Endometrial microvascular endothelial cells (primary cell): Measurements from ENCODE around the gene TMPRSS6. TPM values are rescaled to one million over a fixed set of nuclear protein-coding genes. Genes with fewer than 3 reads are reported as not detected.

Experiments
- in situ Hi-C: cut with HindIII; loops from 2 replicates; pipeline ENCODE4 v1.10.0; 2017; ENCODE audit warnings: low sequenced_read_pairs, low pct_unique_long_range_greater_than_20kb; ENCODE audit errors: inconsistent ontology term
- total RNA-seq: library from RNA; depleted of rRNA; stranded (reverse); fragments of >200 nt; gene quantifications from one replicate; pipeline ENCODE4 v1.2.3, GENCODE V29; 2015; ENCODE audit errors: inconsistent ontology term

TMPRSS6 gene
- total RNA-seq, 1 donor from 2014 or later, result not detected

DNA sequence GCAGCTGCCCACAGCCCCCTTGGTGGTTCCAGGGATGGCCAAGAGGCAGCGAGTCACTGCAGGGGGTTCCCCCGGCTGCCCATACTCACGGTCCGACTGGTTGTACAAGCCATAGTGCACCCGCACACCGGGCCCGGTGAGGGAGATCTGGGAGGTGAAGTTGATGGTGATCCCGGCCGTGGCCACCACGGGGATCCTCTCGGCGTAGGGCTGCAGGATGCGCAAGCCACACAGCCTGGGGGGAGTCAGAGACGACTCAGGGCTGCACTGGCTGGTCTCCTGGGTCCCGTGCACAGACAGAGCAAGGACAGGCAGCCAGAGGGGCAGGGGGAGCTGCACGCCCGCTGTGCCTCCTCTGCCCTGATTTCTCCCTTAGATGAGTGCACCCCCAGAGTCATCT, 34.5 kb downstream of the TMPRSS6 start:
- in situ Hi-C loops, result loop anchor here (10.0 kb wide), 1 partner anchor 90 kb away; no protein-coding TSS in a partner anchor

DNA sequence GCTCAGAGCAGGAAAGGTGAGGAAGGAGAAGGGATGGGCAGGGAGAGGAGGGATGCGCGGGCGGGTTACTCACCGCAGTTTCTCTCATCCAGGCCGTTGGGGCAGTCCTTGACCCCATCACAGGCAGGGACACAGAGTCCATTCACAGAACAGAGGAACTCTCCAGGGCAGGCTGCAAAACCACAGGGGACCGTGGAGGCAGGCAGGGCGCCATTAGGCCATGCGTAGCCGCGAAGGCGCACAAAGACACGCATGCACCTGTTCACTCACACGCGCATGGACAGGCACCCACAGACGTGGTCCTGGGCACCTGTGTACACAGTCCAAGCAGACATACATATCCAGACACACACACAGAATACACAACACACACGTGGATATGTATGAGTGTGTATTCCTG, 35.0 kb downstream of the TMPRSS6 start:
- in situ Hi-C loops, result loop anchor here (10.0 kb wide), 1 partner anchor 90 kb away; no protein-coding TSS in a partner anchor

DNA sequence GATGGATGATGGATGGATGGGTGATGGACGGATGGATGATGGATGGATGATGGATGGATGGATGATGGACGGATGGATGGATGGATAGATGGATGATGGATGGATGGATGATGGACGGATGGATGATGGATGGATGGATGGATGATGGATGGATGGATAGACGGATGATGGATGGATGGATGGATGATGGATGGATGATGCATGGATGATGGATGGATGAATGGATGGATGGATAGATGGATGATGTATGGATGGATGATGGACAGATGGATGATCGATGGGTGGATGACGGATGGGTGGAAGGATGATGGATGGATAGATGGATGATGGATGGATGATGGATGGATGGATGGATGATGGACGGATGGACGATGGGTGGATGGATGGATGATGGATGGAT, 36.8 kb downstream of the TMPRSS6 start:
- in situ Hi-C loops, result loop anchor here (10.0 kb wide), 1 partner anchor 92 kb away; no protein-coding TSS in a partner anchor

DNA sequence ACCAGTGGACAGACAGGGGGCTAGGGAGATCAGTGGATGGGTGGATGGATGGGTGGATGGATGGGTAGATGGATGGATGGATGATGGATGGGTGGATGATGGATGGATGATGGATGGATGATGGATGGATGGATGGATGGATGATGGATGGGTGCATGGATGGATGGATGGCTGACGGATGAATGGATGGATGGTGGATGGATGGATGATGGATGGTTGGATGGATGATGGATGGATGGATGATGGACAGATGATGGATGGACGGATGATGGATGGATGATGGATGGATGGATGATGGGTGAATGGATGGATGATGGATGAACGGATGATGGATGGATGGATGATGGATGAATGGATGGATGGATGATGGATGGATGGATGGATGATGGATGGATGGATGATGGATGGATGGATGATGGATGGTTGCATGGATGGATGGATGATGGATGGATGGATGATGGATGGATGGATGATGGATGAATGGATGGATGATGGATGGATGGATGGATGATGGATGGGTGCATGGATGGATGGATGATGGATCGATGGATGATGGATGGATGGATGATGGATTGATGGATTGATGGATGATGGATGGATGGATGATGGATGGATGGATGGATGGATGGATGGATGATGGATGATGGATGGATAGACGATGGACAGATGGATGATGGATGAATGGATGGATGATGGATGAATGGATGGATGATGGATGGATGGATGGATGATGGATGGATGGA, 37.5 kb downstream of the TMPRSS6 start:
- in situ Hi-C loops, result loop anchor here (10.0 kb wide), 1 partner anchor 93 kb away; no protein-coding TSS in a partner anchor

DNA sequence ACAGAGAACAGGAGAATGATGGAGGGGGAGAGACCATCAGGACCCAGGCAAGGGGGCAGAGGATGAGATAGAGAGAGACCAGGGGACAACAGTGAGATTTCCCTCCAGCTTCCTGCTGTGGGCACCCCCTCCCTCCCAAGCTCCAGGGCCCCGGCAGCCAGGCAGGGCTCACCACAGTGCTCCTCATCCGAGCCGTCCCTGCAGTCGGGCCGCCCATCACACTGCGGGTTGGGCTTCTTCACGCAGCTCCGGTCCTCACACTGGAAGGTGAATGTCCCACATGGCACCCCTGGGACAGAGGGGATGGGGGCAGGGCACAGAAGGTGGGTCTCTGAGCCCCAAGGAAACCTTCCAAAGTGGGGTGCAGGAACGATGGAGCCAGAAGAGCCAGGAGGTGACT, 38.8 kb downstream of the TMPRSS6 start:
- in situ Hi-C loops, result loop anchor here (10.0 kb wide), 1 partner anchor 94 kb away; no protein-coding TSS in a partner anchor

DNA sequence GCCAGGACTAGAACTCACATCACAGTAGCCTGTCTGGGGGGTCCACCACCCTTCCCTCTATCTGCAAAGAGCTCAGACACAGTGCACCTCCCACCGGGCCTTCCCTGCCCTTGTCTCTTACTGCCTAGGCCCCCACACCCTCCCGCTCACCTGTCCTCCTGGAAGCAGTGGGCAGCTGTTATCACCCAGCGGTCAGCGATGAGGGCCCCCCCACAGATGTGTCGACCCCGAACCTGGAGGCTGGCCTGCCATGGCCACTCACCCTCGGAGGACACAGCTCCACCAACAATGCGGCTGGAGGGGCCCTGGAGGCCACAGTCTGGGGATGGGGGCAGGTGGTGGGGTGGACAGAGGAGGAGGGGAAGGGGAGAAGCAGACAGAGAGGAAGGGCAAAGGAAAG, 39.2 kb downstream of the TMPRSS6 start:
- in situ Hi-C loops, result loop anchor here (10.0 kb wide), 1 partner anchor 94 kb away; no protein-coding TSS in a partner anchor

DNA sequence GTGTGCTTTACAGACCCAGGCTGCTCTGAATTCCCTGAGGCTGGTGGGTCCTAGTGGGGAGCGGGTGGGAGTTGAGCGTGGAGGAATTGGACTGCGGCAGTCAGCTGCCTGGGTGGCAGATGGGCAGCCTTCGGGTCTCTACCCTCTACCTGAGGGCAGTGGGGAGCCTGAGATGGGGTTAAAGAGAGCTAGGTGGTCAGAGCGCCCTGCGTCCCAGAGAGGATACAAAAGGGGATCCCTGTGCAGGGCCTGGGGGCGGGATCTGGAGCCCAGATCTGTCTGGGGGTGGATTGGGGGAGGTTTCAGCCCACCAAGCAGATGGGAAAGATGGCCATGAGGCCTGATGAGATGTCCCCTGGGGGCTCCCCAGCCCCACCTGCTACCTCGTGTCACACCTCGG, 39.8 kb downstream of the TMPRSS6 start:
- in situ Hi-C loops, result loop anchor here (10.0 kb wide), 1 partner anchor 95 kb away; no protein-coding TSS in a partner anchor

DNA sequence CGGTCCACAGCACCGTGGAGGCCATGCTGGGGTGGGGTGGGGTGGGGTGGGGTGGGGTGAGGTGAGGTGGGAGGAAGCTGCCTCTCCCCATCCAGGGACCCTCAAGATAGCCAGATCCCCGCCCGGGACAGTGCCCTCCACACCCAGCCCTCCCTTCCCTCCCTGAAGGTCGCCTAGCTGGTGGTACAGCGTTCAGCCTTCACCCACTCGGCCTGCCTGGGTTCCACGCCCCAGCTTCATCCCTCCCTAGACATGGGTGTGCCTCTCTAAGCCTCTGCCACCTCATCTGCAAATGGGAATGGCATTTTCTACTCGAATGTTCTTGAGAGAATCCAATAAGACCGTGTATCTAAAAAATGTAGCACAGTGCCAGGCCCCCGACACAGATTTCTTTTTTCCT, 40.2 kb downstream of the TMPRSS6 start:
- in situ Hi-C loops, result no loop called here

DNA sequence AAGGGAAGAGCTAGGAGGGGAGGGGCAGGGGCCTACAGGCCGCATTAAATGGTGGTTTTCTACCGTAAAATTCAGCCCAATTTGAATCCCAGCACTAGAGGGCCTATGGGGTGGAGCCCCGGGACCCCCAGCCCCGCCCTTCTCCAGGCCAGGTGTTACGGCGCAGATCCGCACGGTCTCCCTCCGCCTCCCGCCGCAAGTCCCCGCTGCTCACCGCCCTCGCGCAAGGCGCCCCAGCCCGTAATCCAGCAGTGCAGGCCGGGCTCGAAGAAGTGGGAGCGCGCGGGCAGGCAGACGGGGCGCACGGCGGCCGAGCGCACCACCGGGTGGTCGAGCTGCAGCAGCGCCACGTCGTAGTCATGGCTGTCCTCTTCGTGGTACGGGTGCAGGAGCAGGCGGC, 40.7 kb downstream of the TMPRSS6 start:
- in situ Hi-C loops, result no loop called here

DNA sequence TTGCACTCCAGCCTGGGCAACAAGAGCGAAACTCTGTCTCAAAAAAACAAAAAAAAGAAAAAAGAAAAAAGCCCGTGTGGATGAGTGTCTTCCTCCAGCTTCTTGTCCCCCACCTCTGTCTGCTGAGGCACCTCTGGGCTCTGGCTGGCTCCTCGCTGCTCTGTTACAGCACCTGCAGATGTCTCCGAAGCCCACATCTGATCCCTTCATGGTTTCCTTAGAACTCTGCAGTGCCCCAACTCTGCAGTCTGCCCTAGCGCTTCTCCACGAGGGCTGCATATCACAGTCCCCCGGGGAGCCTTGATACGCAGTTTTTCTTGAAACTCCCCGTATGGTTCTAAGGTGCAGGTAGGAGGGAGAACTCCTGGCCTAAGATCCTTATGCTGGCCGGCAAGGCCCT, 42.1 kb downstream of the TMPRSS6 start:
- in situ Hi-C loops, result no loop called here

DNA sequence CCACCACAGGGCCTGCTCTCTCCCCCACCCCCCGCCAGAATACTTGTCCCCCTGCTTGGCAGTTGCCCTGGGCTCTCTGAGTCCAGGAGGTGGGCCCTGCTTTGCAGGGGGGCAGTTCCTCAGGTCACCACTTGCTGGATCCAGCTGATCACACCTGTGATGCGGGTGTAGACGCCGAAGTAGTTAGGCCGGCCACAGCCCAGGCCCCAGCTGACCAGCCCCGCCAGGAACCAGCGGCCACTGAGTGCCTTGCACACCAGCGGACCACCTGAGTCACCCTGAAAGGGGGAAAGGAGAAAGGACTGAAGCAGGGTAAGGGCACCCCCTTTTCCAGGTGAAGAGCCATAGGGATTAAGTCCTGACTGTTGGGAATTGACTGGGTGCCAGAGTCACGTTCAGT, 43.6 kb downstream of the TMPRSS6 start:
- in situ Hi-C loops, result no loop called here

DNA sequence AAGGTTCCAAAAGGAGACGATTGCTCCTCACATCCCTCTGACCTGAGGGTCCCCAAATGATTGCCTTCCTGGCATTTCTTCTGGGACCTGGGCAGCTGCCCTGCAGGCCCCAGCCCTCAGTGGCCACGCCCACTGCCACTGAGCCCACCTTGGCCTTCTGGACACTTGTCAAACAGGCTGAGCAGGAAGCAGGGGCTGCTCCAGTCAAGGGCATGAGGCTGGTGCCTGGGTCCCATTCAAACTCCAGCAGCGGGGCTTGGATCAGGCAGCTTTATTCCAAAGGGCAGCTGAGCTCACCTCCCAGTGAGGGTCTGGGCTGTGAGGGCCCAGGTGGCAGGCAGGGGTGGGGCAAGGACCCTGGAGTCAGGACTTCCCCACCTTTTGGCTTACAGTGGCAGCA, 44.3 kb downstream of the TMPRSS6 start:
- in situ Hi-C loops, result no loop called here

DNA sequence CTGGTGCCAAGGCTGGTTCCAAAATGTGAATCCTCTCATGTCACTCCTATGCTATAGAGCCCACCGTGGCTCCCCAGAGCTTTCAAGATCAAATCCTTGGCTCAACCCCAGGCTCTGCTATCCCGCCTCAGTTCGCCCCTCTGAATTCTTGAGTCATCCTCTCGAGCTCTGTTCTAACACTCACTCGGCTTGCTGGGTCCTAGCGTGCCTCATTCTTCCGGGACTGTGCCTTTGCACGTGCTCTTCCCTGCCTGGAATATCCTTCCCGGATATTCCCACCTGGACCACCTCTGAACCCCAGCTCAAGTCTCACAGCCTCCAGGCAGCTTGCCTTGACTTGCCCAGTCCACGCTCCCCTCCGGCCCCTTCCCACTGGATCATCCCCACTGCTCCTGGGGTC, 45.0 kb downstream of the TMPRSS6 start:
- in situ Hi-C loops, result no loop called here

DNA sequence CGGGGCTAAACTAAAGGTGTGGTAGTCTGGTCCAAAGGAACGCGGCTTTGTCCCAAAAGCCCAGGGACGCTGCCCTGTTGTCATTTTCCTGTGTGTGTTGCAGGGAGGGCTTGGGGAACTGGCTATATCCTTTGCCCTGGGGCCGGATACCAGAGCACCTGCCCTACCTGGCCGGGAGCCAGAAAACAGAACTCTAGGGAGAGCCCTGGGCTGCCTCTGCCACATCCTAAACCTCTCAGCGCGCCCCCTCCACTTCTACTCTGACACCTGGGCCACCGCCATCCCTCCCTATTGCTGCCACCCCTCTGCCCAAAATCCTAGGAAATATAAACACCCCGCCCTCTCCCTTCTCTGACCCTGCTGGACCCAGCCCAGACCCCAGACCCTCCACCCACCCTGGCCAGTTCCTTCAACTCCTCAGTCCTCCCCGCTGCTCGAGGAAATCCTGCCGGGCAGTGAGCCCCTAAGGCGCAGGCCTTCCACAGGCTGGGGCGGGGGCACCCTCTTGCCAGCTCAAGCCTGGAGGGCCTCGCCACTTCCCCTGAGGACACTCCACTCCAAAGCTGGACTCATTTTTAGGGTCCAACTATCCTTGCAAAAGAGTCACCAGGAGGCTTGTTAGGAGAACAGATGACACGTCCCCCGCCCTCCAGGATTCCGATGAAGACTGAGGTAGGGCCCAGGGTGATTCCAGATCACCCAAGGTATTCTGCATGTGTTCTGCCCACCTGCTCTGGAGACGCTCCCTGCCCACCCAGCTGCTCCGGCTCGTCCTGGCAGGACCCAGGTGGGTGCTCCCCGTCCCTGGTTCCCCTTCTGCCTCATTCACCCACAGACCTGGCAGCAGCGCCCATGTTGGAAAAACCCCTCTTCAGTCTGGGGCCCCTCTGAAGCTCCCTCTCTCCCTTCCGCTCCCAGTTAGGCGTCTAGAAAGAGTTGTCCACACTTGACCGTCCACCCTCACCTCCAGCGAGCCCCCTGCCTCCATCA, 45.8 kb downstream of the TMPRSS6 start:
- in situ Hi-C loops, result no loop called here

DNA sequence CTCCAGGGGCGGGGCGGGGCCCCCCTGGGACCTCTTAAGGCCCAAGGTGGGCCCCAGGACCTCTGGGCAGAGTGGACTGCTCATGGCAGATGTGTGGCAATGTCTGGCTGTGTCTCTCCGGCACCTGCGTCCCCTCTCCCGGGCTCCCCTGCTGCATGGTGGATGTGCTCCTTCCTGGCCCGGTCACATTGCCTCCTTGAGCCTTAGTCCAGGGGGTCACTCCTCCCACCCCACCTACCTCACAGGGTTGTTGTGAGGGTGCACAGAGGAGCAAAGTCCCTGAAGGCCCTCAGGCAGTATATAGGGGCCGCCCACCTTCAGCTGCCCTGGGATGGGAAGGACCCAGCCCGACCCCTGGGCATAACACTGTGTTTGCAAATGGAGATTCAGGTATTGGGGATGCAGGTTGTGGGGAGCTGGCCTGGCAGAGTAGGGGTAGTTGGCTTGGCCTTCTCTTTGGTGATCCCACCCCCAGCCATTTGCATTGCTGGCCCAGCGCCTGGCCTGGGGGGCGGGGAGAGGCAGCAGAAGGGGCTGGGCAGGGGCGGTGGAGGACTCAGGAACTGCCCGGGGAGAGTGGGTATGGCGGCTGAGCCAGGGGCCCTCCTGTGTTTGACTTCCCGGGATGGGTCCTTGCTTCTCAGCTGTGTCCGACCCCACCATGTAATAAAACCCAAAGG, 46.7 kb downstream of the TMPRSS6 start:
- in situ Hi-C loops, result no loop called here

DNA sequence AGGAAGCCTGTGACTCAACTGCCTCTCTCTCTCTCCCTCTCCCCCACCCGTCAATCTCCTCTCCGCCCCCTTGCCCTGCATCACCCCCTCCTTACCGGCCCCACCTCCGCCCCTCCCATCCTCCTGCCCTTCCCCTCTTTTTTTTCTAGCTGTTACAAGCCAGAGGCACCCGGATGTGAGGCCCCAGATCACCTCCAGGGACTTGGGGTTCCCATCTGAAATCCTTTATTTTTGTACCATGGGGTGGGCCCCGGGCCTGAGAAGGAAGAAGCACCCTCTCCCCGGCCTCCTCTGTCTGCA, 47.2 kb downstream of the TMPRSS6 start:
- in situ Hi-C loops, result no loop called here

DNA sequence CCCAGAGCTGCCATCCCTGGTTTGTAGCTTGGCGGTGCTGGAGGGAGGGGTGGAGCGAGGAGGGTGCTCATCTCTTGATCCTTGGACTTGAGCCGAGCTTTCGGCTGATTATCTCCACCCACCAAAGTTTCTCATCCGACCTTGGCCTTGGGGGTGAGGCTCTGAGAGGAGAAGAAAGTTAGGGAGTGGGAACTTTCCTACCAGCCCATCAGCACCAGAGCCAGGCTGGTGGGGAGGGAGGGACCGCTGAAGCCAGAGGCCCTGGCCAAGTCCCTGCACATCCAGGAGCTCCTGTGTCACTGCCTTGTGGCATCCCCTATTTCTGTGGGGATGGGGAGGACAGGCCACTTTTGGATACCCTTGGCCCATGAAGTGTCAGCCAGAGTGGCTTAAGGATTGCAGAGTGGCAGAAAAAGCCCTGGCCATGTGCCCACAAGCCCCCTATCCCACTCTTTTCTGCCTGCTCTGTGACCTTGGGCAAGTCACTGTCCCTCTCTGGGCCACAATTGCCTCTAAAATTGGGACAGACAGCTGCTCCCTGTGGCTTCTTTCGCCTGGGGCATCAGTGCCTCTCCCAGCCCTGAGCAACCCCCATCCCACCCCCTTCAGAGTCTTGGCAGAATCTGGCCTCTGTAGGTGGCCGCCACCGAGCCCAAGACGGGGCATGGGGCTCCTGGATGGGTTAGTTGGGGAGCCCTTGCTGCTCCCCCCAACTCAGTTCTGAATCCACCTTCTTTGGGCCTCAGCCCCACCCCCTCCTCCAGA, 47.7 kb downstream of the TMPRSS6 start:
- in situ Hi-C loops, result no loop called here

DNA sequence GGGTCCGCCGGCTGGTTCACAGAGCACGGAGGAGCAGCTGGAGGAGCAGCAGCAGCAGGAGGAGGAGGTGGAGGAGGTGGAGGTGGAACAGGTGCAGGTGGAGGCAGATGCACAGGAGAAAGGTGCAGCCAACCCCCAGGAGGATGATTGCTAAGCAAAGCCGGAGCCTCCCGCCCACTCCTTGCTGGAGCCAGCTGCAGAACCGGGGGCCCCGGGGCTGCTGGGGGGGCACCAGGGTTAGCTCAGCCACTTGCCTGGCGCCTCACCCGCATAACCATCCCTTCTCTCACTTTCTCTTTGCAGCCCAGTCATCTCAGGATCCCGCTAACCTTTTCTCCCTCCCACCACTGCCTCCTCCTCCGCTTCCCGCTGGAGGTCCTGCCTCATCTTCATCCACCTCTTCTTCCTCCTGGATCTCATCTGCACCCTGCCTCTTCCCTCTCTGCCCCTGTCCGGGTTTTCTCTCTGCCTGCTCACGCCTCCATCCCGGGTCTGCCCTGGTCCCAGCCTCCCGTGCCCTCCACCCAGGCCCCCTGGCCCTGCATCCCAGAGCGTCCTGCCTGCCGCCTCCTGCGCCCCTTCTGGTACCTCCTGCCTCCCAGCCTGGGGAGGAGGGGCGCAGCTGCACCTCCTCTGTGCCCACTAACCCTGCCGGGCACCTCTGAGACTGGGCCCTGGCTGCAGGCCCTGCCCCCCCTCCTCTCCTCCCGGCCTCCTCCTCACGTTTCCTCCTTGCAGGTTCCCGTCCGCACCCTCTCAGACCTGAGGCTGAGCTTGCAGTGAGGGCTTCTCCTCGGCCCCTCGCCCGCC, 48.5 kb downstream of the TMPRSS6 start:
- in situ Hi-C loops, result no loop called here
